ENCODE data around the gene PSD2.

GRCh38 chr5:139859013-139859412 lies 63.4 kb downstream of the PSD2 start:
- TF ChIP-seq CTCF (conservative IDR thresholded peaks at IDR 0.05; ENCODE audit: low read depth, low read length) = no peak
- no peak for TF ChIP-seq EZH2 (IDR thresholded peaks at IDR 0.05; ENCODE audit: low read length, unreplicated experiment)
